Loucy (cell line): Measurements from ENCODE around the gene GADD45B.

Experiments used
- H2AFZ ChIP-seq: fragments of 200-600 bp; sonication (generic); 2 replicates; pipeline ENCODE4 v1.6.0; 2016; ENCODE audit warnings: antibody characterized with exemption, mild to moderate bottlenecking, low read length, moderate library complexity
- H3F3A ChIP-seq: fragments of 200-600 bp; 2 replicates; pipeline ENCODE4 v1.6.0; 2016; ENCODE audit warnings: antibody characterized with exemption, low read depth, mild to moderate bottlenecking
- H3K27me3 ChIP-seq: fragments of 200-600 bp; sonication (generic); 2 replicates; pipeline ENCODE4 v1.6.1; 2014; ENCODE audit warnings: low read length, mild to moderate bottlenecking; ENCODE audit not compliant: insufficient read depth, poor library complexity, severe bottlenecking
- H3K36me3 ChIP-seq: fragments of 200-600 bp; sonication (generic); 2 replicates; pipeline ENCODE4 v1.6.1; 2016; ENCODE audit warnings: low read length; ENCODE audit not compliant: insufficient read depth
- H3K4me1 ChIP-seq: fragments of 200-600 bp; sonication (generic); 2 replicates; pipeline ENCODE4 v1.5.1; 2014; ENCODE audit warnings: low read length, mild to moderate bottlenecking; ENCODE audit not compliant: insufficient read depth, poor library complexity, severe bottlenecking
- H3K4me2 ChIP-seq: fragments of 200-600 bp; sonication (generic); 2 replicates; pipeline ENCODE4 v1.6.0; 2014; ENCODE audit warnings: antibody characterized with exemption, low read length, low read depth, mild to moderate bottlenecking; ENCODE audit not compliant: poor library complexity, severe bottlenecking
- H3K4me3 ChIP-seq: fragments of 200-600 bp; sonication (generic); 2 replicates; pipeline ENCODE4 v1.5.1; 2014; ENCODE audit warnings: low read length, mild to moderate bottlenecking, mixed read lengths; ENCODE audit not compliant: poor library complexity, severe bottlenecking
- H3K79me2 ChIP-seq: fragments of 200-600 bp; sonication (generic); 2 replicates; pipeline ENCODE4 v1.6.1; 2014; ENCODE audit warnings: low read length; ENCODE audit not compliant: insufficient read depth
- H3K9ac ChIP-seq: fragments of 200-600 bp; sonication (generic); 2 replicates; pipeline ENCODE4 v1.6.0; 2014; ENCODE audit warnings: mild to moderate bottlenecking, low read depth, low read length, moderate library complexity; ENCODE audit not compliant: poor library complexity, severe bottlenecking
- H3K9me2 ChIP-seq: fragments of 200-600 bp; sonication (generic); replicated peaks from 2 replicates; pipeline ENCODE4 v1.6.1; 2016; ENCODE audit warnings: low read depth, low read length, mixed read lengths
- H3K9me3 ChIP-seq: fragments of 200-600 bp; sonication (generic); 2 replicates; pipeline ENCODE4 v1.6.1; 2014; ENCODE audit warnings: mild to moderate bottlenecking, antibody characterized with exemption, low read length, low read depth; ENCODE audit not compliant: insufficient read depth
- H4K20me1 ChIP-seq: fragments of 200-600 bp; sonication (generic); 2 replicates; pipeline ENCODE4 v1.6.0; 2014; ENCODE audit warnings: antibody characterized with exemption, low read length, mild to moderate bottlenecking; ENCODE audit not compliant: insufficient read depth, poor library complexity, severe bottlenecking
- CTCF ChIP-seq: fragments of 200-600 bp; sonication (generic); conservative IDR thresholded peaks from 2 replicates; pipeline ENCODE4 v1.5.1; 2014; ENCODE audit warnings: mild to moderate bottlenecking, antibody characterized with exemption, low read length
- EZH2phosphoT487 ChIP-seq: fragments of 200-600 bp; IDR thresholded peaks from 2 replicates; pipeline ENCODE4 v1.6.1; 2018; ENCODE audit warnings: antibody characterized with exemption, mild to moderate bottlenecking, moderate library complexity, borderline replicate concordance

The GADD45B gene

GRCh38 chr19:2527171-2527570 lies 51.2 kb downstream of the GADD45B start:
- Histone ChIP-seq H3K4me2 (no peak overlapping the region), H3K9me3 (no peaks in the 10 kb centered on the region), H3K4me1 (no peaks in the 10 kb centered on the region), H3K9me2 (no peaks in the 10 kb centered on the region), H3F3A (no peaks in the 10 kb centered on the region), H4K20me1 (no peaks in the 10 kb centered on the region), H3K9ac (no peak overlapping the region), H3K4me3 (no peak overlapping the region), H3K79me2 (no peaks in the 10 kb centered on the region), H3K27me3 (no peaks in the 10 kb centered on the region), H3K36me3 (no peaks in the 10 kb centered on the region), H2AFZ (no peak overlapping the region)
- TF ChIP-seq EZH2phosphoT487: no peak

DNA sequence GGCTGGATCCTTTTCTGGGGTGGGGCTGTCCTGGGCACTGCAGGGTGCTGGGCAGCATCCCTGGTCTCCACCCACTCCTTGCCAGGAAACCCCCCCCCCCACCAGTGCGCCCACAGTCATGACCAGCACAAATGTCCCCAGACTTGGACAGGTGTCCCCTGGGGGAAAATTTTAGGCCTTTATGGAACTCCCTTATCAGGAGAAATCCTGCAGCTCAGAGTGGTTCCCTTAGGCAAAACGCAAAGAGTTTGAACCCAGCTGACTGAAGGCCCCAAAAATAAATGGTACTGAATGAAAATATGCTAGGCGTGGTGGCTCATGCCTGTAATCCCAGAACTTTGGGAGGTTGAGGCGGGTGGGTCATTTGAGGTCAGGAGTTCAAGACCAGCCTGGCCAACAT lies 51.8 kb downstream of the GADD45B start:
- no peaks in the 10 kb centered on the region for H3K36me3 ChIP-seq
- no peak overlapping the region for H3K4me3 ChIP-seq
- no peaks in the 10 kb centered on the region for H3K27me3 ChIP-seq
- no peak overlapping the region for H3K9ac ChIP-seq
- H3F3A ChIP-seq: no peaks in the 10 kb centered on the region
- H3K4me1 ChIP-seq: no peaks in the 10 kb centered on the region
- no peaks in the 10 kb centered on the region; the same call in 1 of the 2 replicates for H3K9me3 ChIP-seq
- no peaks in the 10 kb centered on the region for H4K20me1 ChIP-seq
- H3K79me2 ChIP-seq: no peaks in the 10 kb centered on the region
- no peak overlapping the region for H2AFZ ChIP-seq
- H3K4me2 ChIP-seq: no peak overlapping the region
- no peaks in the 10 kb centered on the region for H3K9me2 ChIP-seq
- TF ChIP-seq CTCF (no peak), EZH2phosphoT487 (no peak)
